Hypothalamus (tissue), 51 donors: Measurements from ENCODE around the gene CTSA.
A peak's percentile ranks its signal among the peaks of the same experiment; 100 is the strongest.

ENCODE experiments used
- DNase-seq, 51 donors: peaks; one replicate each; lab custom pipeline; 2025; lab: John Stamatoyannopoulos, UW

The CTSA gene

GRCh38 chr20:45890985-45891983 is at the start of gene CTSA, which contains the start of gene NEURL2:
CTSA (plus strand) TSS chr20:45891335; CDS start chr20:45891569, 234 bp downstream.
NEURL2 (minus strand) TSS chr20:45891208; CDS start chr20:45890991, 217 bp downstream.
- peak; percentile 62 to 95 (median 86) for DNase-seq

GRCh38 chr20:45841407-45842129 is 49.6 kb upstream of the CTSA start:
- no peak for DNase-seq

- no peak for DNase-seq
Observed at GRCh38 chr20:45842169-45842812, 48.8 kb upstream of the CTSA start.

- DNase-seq = no peak
Observed at GRCh38 chr20:45843506-45843905, 47.6 kb upstream of the CTSA start.

- DNase-seq = no peak
Observed at GRCh38 chr20:45845452-45845851, 45.7 kb upstream of the CTSA start.

GRCh38 chr20:45848421-45848820 is 42.7 kb upstream of the CTSA start:
- DNase-seq = no peak

GRCh38 chr20:45848969-45849582 is 42.1 kb upstream of the CTSA start:
- no peak for DNase-seq

- no peak for DNase-seq
Observed at GRCh38 chr20:45850238-45850637, 40.9 kb upstream of the CTSA start.

- DNase-seq = no peak
Observed at GRCh38 chr20:45850926-45851325, 40.2 kb upstream of the CTSA start.

- no peak for DNase-seq
Observed at GRCh38 chr20:45851501-45851900, 39.6 kb upstream of the CTSA start.

GRCh38 chr20:45852326-45852725 is 38.8 kb upstream of the CTSA start:
- no peak for DNase-seq

GRCh38 chr20:45853484-45853883 is 37.7 kb upstream of the CTSA start:
- DNase-seq = no peak

GRCh38 chr20:45857114-45857881 is 33.8 kb upstream of the CTSA start, which contains the start of the genes ACOT8 and ZSWIM3:
ACOT8 (minus strand) TSS chr20:45857392; CDS start chr20:45857315, 77 bp downstream.
ZSWIM3 (plus strand) TSS chr20:45857614; CDS start chr20:45857826, 212 bp downstream.
- DNase-seq = peak; percentile 40 to 98 (median 90)

GRCh38 chr20:45857882-45858216 is 33.3 kb upstream of the CTSA start:
- DNase-seq = peak in 3 of 51 donors; percentile 43 to 69 (median 63)

GRCh38 chr20:45859916-45860315 is 31.2 kb upstream of the CTSA start:
- DNase-seq = no peak

GRCh38 chr20:45860560-45861220 is 30.4 kb upstream of the CTSA start:
- no peak for DNase-seq

GRCh38 chr20:45861221-45862075 is 29.7 kb upstream of the CTSA start:
- no peak for DNase-seq
